Choroid plexus epithelial cell (primary cell): ENCODE data around the gene CLEC2D.
A peak's percentile ranks its signal among the peaks of the same experiment; 100 is the strongest.
"Not testable (repeated sequence)": the region's sequence is repeated elsewhere in the genome, so short reads cannot be mapped to it uniquely, and the experiment has no call there.

Experiments
- DNase-seq: peaks from one replicate; pipeline ENCODE4 v3.0.0-alpha.2; 2010; ENCODE audit warnings: low read depth
- H3K4me3 ChIP-seq: 2 replicates; pipeline ENCODE4 v1.5.1; 2011; ENCODE audit warnings: low read depth, mild to moderate bottlenecking, control low read depth, low read length, moderate library complexity
- CTCF ChIP-seq: conservative IDR thresholded peaks from 2 replicates; pipeline ENCODE4 v1.5.1; 2011; ENCODE audit warnings: low read depth, mild to moderate bottlenecking, control low read depth, inconsistent platforms, low read length, moderate library complexity

Gene CLEC2D

GRCh38 chr12:9710584-9711375 lies 41.3 kb downstream of the CLEC2D start:
- TF ChIP-seq CTCF, result no peak
- no peak overlapping the region for H3K4me3 ChIP-seq
- DNase-seq, result no peak

DNA sequence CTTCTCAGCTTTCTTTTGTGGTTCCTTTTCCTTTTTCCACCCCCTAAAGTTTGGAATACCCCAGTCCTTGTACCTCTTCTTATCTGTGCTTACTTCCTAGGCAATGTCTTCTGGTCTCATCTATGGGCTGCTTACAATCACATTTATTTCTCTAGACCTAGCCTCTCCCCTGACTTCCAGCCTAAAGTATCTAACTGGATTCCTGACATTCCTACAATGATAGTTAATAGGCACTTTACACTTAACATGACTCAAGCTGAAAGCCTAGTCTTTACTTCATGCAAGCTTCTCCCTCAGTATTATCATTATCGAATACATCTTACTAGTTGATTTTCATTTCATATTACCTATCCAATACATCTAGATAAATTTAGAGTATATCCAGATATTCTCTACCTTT lies 42.2 kb downstream of the CLEC2D start:
- TF ChIP-seq CTCF, result no peak
- H3K4me3 ChIP-seq, result no peak overlapping the region
- DNase-seq, result peak; percentile 58

DNA sequence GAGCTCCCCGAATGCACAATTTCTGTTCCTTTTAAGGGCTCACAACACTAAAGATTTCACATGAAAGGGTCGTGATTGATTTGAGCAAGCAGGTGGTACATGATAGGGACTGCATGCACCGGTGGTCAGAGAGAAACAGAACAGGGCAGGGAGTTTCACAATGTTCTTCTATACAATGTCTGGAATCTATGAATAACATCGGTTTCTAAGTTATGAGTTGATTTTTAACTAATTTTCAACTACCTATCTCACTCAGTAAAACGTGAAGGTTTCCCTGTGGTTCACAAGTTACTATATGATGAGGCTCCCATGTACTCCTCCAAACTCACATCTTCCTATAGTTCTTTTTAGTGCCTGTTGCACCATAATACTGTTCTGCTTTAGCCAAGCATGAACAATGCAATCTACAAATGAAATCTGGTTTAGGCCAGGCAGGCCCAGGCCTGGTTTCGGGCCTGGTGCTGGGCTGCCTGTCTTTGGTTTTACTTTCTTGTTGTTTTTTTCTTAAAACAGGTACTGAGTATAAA lies 43.6 kb downstream of the CLEC2D start:
- DNase-seq, H3K4me3 ChIP-seq: not testable (repeated sequence)

- no peak for DNase-seq
- TF ChIP-seq CTCF, result no peak
- H3K4me3 ChIP-seq, result no peak overlapping the region
These were observed 47.8 kb downstream of the CLEC2D start for GRCh38 chr12:9717070-9717925.

DNA sequence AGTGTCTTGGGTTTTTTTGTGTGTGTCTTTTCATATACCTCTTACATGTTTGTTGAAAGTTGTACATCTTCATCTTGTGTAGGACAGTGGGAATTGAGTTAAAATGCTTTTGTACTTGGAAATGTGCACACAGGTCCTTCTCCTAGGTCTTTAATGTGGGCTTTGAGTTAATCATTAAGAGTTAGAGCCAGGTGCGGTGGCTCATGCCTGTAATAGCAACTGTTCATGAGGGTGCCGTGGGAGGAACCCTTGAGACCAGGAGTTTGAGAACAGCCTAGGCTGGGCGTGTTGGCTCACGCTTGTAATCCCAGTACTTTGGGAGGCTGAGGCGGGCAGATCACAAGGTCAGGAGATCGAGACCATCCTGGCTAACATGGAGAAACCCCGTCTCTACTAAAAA lies 49.5 kb downstream of the CLEC2D start:
- DNase-seq, result no peak
- TF ChIP-seq CTCF, result no peak
- no peak overlapping the region for H3K4me3 ChIP-seq

GRCh38 chr12:9719790-9720189 lies 50.3 kb downstream of the CLEC2D start:
- DNase-seq, result no peak
- no peak overlapping the region for H3K4me3 ChIP-seq
- no peak for TF ChIP-seq CTCF

DNA sequence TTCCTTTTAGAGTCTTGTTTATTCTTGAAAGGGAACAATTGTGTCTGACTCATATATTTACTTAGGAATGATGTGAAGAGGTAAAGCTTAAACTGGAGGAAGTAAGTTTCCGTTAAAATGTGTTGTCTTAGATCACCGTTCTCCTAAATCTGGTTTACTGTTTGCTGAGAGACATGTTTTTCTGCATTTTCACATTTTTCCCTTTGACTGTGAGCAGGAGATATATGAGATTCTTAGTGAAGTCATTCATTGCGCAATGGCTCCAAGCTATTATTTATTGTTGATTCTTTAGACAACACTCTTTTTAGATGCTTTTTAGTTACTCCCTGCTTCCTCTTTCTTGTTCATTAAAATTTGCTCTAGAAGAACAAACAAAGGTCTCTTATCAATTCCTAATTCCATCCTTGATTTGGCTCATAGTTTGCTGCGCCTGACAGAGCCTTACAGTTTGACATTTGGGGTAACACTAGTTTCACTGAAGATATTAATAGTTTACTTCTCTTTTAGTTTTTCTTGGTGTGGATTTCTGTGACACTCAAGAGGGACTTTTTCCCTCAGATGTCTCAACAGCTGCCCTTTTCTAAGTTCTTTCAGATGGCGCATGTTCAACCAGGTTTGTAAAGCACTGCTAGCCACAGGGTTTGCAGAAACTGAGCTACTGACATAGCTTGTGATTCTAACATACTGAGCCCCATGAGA lies 52.0 kb downstream of the CLEC2D start:
- DNase-seq, result peak; percentile 48
- no peak for TF ChIP-seq CTCF
- H3K4me3 ChIP-seq, result no peak overlapping the region
